Bronchial epithelial cell (primary cell): ENCODE measurements around the gene UBE2D4. TPM values are rescaled to one million over a fixed set of nuclear protein-coding genes. Genes with fewer than 3 reads are reported as not detected.

Source experiments
- DNase-seq: peaks from one replicate; pipeline ENCODE4 v3.0.0-alpha.2; 2010; ENCODE audit warnings: low read depth
- FAIRE-seq: peaks from 2 replicates; lab custom pipeline; 2011; peaks lifted over from hg19 to GRCh38; lab: Jason Lieb, UNC
- H3K27me3 ChIP-seq: 2 replicates; pipeline ENCODE4 v1.5.1; 2011; ENCODE audit warnings: low read length; ENCODE audit not compliant: control insufficient read depth, insufficient read depth
- H3K36me3 ChIP-seq: 2 replicates; pipeline ENCODE4 v1.5.1; 2011; ENCODE audit warnings: low read length; ENCODE audit not compliant: control insufficient read depth, insufficient read depth
- H3K4me3 ChIP-seq: 2 replicates; pipeline ENCODE4 v1.5.1; 2011; ENCODE audit warnings: mild to moderate bottlenecking, low read depth, low read length, control low read depth
- total RNA-seq: library from RNA; depleted of rRNA; stranded (reverse); fragments of >200 nt; gene quantifications from 2 replicates; pipeline ENCODE4 v1.2.1, GENCODE V29; 2014
- TF ChIP-seq, protein P1 (sequence below): IDR thresholded peaks from 2 replicates; pipeline ENCODE4 v1.5.1; 2011; ENCODE audit warnings: mild to moderate bottlenecking, moderate library complexity, low read length, control low read depth, inconsistent platforms; ENCODE audit not compliant: insufficient read depth, severe bottlenecking

Gene UBE2D4
- total RNA-seq, 1 donor from 2014 or later: 3.9 TPM

DNA sequence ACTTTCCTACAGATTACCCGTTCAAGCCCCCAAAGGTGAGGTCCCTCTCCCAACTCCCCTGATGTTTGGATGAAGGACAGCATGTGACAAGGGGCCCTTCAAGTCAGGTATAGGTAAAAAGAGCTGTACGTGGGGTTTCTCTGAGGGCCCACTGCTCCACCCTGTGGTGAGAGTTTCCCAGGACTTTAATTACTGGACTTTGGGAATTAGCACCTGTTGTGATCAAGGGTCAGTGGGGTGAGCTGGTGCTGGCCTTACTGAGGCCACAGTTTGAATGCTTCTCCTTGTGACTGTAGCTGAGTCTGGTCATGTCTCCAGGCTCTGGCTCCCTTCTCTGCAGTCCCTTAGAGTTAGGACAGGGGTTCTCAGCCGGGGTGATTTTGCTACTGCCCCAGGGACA is 16.8 kb downstream of the UBE2D4 start:
- no peak for FAIRE-seq
- no peak overlapping the region for H3K4me3 ChIP-seq
- TF ChIP-seq, protein P1, sequence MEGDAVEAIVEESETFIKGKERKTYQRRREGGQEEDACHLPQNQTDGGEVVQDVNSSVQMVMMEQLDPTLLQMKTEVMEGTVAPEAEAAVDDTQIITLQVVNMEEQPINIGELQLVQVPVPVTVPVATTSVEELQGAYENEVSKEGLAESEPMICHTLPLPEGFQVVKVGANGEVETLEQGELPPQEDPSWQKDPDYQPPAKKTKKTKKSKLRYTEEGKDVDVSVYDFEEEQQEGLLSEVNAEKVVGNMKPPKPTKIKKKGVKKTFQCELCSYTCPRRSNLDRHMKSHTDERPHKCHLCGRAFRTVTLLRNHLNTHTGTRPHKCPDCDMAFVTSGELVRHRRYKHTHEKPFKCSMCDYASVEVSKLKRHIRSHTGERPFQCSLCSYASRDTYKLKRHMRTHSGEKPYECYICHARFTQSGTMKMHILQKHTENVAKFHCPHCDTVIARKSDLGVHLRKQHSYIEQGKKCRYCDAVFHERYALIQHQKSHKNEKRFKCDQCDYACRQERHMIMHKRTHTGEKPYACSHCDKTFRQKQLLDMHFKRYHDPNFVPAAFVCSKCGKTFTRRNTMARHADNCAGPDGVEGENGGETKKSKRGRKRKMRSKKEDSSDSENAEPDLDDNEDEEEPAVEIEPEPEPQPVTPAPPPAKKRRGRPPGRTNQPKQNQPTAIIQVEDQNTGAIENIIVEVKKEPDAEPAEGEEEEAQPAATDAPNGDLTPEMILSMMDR: peak; percentile 33
- H3K36me3 ChIP-seq: no peaks in the 10 kb centered on the region
- DNase-seq: no peak
- no peaks in the 10 kb centered on the region for H3K27me3 ChIP-seq

DNA sequence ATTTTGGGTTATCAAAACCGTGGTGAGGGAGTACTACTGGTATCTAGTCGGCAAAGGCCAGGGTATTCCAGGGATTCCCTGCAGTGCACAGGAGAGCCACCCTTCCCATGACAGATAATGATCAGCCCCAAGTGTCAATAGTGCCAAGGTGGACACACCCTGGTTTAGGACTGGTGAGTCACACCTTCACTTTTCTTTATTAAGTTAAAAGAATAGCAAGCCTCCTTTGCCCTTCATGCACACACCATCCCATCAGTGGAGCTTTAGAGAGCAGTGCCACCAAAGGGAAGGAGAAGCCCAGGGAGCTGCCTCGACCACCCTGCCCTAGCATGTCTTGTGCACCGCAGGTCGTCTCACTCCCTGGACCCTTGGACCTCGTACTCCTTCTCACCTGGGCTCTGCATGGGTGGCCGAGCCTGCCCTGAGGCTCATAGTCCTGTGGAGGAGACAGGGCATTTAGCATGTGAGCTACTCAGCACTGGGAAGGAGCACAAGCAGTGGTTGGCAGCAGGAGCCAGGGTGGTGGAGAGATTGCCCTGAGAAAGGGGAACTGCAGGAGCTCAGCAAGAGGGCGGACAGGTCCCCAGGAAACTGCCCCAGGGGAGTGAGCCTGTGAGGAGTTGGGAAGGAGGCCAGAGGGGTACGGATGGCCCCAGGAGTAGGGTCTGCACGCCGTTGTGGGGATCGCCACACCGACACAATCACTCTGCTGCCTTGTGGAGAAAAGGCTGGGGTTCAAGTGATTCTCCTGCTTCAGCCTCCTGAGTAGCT is 17.4 kb downstream of the UBE2D4 start:
- FAIRE-seq: no peak
- no peaks in the 10 kb centered on the region for H3K27me3 ChIP-seq
- no peaks in the 10 kb centered on the region for H3K36me3 ChIP-seq
- TF ChIP-seq, protein P1: no peak
- peak; percentile 19 for DNase-seq
- H3K4me3 ChIP-seq: no peak overlapping the region

DNA sequence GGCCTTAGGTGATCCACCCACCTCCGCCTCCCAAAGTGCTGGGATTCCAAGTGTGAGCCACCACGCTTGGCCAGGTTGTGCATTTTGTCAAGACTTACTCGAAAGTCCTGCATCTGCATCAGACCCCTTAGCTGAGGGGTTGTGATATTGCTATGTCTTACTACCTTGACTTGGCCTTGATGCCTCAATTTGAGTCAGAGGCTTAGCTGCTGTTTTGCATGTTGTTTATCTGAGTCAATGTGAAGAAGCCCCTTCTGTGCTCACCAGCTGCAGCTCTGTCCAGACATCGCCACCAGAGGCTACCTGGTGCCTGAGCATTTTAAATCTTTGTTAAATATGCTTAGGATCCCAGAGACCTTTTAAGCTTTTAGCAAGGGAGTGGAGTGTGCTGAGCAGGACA is 18.1 kb downstream of the UBE2D4 start:
- Histone ChIP-seq H3K36me3 (no peaks in the 10 kb centered on the region), H3K4me3 (no peak overlapping the region), H3K27me3 (no peaks in the 10 kb centered on the region)
- FAIRE-seq (no peak), DNase-seq (no peak)
- TF ChIP-seq, protein P1: no peak

DNA sequence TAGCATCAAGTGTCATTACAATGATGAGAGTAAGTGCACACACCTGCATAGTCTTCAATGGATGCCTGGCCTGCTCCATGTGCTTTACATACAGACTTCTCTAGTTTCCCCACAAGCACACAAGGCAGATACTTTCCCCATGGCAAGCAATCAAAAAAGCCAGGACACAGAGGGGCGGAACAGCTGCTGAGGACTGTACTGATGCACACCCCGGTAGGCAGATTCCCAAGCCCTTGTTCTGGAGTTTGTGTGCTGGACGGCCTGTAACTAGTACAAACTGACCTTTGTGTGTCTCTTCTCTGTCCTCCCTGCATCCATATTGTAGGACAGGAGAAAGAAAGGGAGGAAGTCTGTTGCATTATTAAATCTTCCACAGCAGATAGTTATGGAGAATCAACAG is 25.8 kb downstream of the UBE2D4 start:
- H3K27me3 ChIP-seq: no peaks in the 10 kb centered on the region
- no peak overlapping the region for H3K4me3 ChIP-seq
- DNase-seq (no peak), FAIRE-seq (no peak)
- H3K36me3 ChIP-seq: no peaks in the 10 kb centered on the region
- TF ChIP-seq, protein P1: no peak

DNA sequence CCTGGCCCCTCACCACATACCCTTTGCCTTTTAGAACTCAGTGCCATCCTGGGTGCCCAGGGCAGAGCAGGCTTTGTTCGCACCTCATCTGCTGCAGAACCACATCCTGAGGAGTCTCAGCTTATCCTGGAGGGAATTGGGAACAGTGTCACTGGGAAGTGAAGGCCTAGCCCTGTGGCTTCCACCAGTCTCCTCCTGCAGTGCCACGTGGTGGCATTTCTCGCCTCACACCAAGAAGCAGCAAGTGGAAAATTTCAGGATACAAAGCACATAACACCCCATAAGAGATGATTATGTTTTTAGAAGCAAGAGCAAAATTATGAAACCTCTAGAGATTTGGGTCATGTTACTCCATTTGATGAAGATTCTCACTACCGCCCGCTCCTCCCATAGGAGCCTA is 26.8 kb downstream of the UBE2D4 start:
- no peaks in the 10 kb centered on the region for H3K36me3 ChIP-seq
- DNase-seq: no peak
- FAIRE-seq: no peak
- H3K4me3 ChIP-seq: no peak overlapping the region
- H3K27me3 ChIP-seq: no peaks in the 10 kb centered on the region
- TF ChIP-seq, protein P1: no peak
